Hepatic stellate cell (primary cell): ENCODE data around the gene TUBA4B.
A peak's percentile ranks its signal among the peaks of the same experiment; 100 is the strongest.
"Not testable (repeated sequence)": the region's sequence is repeated elsewhere in the genome, so short reads cannot be mapped to it uniquely, and the experiment has no call there.

Experiments
- DNase-seq: peaks from one replicate; pipeline ENCODE4 v3.0.0; 2011; ENCODE audit warnings: low spot score

Gene TUBA4B

GRCh38 chr2:219291910-219292490, 39.0 kb downstream of the TUBA4B start:
- no peak for DNase-seq

- DNase-seq = no peak
These were observed 39.6 kb downstream of the TUBA4B start for GRCh38 chr2:219292616-219293015.

GRCh38 chr2:219293736-219294231, 40.7 kb downstream of the TUBA4B start:
- DNase-seq = no peak

DNA sequence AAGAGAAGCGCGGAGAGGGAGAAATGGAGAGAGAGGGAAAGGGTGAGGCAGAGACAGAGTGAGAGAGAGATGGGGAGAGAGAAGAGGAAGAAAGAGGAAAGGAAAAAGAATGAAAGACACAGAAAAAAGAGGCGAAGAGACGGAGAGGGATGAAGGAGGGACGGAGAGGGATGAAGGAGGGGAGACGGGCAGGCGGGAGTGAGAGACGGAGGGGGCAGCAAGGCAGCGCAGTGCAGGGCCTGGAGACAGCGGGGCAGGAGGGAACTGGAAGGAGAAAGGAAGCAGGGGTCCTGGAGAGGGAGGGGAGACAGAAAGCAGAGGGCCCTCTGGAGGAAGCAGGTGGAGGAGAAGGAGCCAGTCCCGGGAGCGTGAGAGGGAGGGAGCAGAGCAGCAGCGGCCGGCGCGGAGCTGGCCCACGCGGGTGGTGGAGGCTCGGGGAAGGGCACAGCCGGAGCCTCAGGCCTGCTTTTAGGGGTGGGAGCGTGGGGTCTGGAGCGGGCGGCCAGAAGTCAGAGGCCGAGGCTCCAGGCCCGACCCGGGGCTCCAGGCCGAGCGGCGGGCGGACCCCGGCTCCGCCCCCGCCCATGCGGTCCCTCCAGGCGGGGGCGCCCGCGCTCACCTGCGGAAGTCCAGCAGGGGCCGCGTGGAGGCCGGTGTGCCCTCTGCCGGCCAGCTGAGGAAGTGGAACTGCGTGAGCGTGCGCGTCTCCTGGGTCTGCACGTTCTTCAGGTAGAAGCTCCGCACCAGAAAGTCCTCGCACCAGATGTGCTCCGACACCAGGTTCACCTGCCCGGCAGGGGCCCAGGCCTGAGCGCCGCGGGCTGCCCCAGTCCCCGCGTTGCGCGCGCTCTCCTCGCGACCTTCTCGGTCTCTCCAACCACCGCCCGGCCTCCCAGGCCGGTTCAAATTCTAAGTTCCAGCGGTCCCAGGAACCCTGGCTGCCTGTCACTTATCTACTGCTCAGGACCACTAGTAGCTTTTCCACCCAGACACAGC, 41.6 kb downstream of the TUBA4B start:
- DNase-seq = peak; percentile 96

DNA sequence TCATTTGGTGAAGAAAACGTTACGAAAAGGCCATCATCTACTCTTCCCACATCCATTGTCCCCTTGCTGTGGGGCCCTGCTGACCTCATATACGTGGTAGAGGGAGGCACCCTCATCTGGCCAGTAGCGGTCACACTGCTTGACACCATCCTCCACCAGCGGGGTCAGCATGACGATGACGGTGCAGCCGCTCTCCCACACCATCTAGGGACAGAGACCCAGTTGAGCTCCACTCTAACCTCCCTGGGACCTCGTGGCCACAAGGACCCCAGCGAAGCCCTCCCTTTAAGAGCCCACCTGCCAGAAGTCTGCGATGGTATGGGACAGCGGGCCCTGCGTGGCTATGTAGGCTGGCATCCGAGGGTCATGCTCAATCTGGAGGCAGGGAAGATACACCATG, 43.1 kb downstream of the TUBA4B start:
- DNase-seq = no peak

- DNase-seq = no peak
These were observed 43.8 kb downstream of the TUBA4B start for GRCh38 chr2:219296631-219297391.

DNA sequence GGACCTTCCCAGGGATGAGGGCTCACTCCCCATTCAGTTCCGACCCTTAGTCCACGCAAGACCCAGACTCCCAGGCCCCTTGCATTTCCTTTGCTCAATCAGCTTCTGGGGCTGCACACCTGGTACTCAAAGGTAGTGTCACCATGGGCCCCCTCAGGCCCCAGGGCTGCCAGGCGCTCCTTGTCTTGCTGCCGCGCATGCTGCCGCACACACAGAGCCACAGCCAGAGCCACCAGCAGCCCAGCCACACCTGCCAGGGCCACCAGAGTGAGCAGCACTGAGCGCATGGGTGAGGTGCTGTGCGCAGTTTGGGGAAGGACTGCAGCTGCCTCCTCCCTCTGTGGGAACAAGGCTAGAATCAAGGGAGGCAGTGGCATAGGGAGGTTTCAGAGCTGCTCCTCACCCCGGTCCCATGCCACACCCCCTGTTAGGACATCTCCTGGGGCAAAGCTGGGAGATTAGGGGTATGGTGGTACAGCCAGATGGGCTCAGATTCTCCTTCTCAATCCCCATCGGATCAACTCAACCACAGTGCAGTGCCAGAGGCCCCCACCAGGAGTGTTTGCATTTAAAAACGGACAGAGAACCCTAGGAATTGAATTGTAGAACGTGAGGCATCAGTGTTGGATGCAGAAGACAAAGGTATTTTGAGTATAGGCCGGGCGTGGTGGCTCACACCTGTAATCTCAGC, 44.9 kb downstream of the TUBA4B start:
- DNase-seq = peak; percentile 53

GRCh38 chr2:219298759-219299371, 45.8 kb downstream of the TUBA4B start:
- DNase-seq = peak; percentile 94

- DNase-seq = no peak
These were observed 46.3 kb downstream of the TUBA4B start for GRCh38 chr2:219299372-219299760.

- no peak for DNase-seq
These were observed 47.0 kb downstream of the TUBA4B start for GRCh38 chr2:219300022-219300421.

DNA sequence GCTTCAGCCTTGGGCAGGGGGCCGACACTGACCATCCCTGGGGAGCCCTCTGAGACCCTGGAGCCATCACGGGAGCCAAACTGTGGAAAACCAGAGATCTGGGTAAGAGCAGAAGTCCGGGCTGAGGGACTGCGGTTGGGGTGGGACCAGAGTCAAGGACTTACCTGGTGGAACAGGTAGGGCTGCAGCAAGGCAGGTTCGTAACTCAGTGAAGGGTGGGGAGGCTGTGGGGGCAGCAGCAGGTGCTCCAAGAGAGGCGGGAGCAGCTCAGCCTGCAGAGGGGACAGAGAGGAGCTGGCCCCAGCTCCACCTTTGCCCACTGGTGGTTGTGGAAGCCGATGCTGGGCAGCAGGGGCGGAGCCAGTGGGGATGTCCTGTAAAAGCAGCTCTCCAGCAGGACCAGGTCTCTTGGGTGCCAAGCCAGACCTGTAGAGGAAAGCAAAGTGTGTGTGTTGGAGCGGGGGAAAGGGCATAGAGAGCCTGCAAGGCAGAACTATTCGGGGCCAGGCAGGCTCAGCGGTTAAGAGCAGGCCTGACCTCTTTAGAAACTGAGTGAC, 49.4 kb downstream of the TUBA4B start:
- no peak for DNase-seq

DNA sequence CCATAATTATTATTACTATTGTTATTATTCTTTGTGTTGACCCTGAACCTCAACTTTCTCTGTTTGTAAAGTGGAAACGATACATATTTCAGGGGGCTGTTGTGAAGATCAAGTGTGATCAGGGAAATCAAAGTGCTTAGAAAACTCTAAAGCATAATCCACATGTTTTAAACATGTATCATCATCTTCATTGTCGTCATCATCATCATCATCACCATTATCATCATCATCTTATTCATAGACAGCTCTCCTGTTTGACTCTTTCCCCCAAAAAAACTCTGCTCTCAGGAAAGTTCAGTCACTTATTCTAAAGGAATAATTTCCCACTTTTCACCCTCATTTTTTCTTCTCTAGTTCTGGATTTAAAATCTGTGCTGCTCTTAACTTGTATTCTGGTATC, 51.2 kb downstream of the TUBA4B start:
- DNase-seq = no peak

- no peak for DNase-seq
These were observed 53.0 kb downstream of the TUBA4B start for GRCh38 chr2:219306047-219306446.

DNA sequence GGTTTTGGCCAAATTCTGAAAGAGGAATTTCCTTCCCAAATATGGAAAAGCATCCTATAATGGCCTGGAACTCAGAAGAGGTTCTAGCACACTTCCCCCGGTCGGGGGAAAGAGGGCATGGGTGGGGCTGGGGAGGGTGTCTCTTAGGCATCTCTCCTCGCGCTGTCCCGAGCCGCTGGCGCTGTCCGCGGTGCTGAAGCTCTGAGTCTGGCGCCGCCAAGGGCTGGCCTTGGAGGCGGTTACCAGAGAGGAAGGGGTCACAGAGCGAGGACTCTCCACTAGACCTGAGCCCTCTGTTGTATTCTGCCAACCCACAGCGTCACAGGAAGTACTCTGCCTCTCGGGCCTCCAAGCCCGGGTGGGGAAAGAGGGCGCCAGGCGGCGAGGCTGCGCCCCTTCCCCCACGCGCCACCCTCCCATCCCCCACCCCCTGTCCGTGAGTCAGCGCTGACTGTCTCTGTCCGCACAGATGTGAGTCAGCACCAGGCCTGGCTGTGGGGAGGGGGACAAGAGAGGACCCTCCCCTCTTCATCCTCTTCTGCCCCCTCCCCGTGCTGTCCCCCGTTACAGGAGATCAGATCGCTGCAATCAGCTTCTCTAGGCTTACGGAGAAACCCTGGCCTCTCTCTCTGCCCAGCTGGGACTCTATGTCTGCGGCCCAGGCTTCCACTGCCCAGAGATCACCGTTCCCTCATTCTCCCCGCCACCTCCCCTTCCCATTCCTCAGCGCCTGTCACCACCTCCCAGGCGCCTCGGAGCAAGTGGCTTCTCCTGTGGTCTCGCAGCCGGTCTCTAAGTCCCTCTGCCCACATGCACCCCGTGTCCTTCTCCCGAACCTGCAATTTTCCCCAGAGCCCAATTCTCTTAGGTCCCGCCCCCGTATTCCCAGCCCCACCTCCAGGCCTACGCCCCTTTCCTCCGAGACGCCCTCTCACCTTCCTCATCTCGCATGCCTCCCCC, 55.4 kb downstream of the TUBA4B start:
- DNase-seq = peak; percentile 79

DNA sequence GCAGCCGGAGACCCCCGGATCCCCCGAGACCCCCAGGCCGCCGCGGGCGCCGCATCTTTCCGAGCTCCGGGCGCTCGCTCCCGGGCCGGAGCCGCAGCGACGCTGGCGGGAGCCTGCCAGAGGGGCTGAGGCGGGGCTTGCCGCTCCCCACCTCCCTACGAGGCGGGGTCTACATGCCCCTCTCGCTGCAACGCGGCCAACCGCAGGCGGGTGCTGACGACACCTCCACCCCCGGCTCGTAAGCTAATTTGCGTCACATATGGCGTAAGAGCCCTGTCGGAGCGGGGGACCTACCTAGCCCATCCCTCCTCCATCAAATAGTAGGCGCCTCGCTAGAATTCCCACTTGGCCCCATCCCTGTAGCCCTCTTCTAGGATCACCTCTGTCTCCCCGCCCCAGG, 56.2 kb downstream of the TUBA4B start, which contains the start of gene PTPRN:
Gene PTPRN, minus strand, starts transcription at position 124 of the 400 bp plus-strand sequence. Its CDS starts 69 bp downstream, at position 55.
- DNase-seq = no peak

DNA sequence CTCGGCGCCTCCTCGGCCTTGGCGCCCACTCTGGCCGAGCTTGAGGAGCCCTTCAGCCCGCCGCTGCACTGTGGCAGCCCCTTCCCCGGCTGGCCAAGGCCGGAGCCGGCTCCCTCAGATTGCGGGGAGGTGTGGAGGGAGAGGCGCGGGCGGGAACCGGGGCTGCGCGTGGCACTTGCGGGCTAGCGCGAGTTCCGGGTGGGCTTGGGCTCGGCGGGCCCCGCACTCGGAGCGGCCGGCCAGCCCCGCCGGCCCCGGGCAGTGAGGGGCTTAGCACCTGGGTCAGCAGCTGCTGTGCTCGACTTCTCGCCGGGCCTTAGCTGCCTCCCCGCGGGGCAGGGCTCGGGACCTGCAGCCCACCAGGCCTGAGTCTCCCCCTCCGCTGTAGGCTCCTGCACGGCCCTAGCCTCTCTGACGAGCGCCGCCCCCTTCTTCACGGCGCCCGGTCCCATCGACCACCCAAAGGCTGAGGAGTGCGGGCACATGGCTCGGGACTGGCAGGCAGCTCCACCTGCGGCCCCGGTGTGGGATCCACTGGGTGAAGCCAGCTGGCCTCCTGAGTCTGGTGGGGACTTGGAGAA, 59.7 kb downstream of the TUBA4B start:
- not testable (repeated sequence) for DNase-seq

DNA sequence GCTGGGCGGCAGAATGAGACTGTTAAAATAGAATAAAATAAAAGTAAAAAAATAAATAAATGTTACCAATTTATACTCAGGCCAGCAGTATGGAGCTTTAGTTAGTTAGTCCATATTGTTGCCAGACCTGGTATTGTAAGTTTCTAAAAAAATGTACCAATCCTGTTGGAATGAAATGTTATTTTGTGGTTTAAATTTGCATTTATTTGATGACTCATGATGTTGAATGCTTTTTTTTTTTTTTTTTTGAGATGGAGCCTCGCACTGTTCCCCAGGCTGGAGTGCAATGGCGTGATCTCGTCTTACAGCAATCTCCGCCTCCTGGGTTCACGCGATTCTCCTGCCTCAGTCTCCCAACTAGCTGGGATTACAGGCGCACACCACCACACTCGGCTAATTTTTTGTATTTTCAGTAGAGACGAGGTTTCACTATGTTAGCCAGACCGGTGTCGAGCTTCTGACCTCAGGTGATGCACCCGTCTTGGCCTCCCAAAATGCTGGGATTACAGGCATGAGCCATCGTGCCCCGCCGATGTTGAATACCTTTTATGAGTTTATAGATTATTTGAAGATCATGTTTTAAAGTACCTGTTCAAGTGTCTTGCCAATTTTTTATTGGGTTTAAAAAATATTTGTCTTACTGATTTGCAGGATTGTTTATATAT, 61.9 kb downstream of the TUBA4B start:
- DNase-seq = no peak
